ENCODE results near the gene PPIL6.
A peak's percentile ranks its signal among the peaks of the same experiment; 100 is the strongest.
"Not testable (repeated sequence)": the region's sequence is repeated elsewhere in the genome, so short reads cannot be mapped to it uniquely, and the experiment has no call there.

PPIL6 gene

GRCh38 chr6:109466212-109466923 lies 25.9 kb upstream of the PPIL6 start:
- DNase-seq (ENCODE audit: low read depth): no peak

- no peak for DNase-seq (ENCODE audit: low read depth)
Measured at GRCh38 chr6:109465772-109466171, 25.3 kb upstream of the PPIL6 start.

- DNase-seq (ENCODE audit: low read depth): no peak
Measured at GRCh38 chr6:109461733-109462526, 21.5 kb upstream of the PPIL6 start.

GRCh38 chr6:109461205-109461604 lies 20.8 kb upstream of the PPIL6 start:
- DNase-seq (ENCODE audit: low read depth): not testable (repeated sequence)

GRCh38 chr6:109460161-109460829 lies 19.9 kb upstream of the PPIL6 start:
- no peak for DNase-seq (ENCODE audit: low read depth)

GRCh38 chr6:109458774-109459531 lies 18.5 kb upstream of the PPIL6 start:
- no peak for DNase-seq (ENCODE audit: low read depth)

GRCh38 chr6:109457562-109457996 lies 17.2 kb upstream of the PPIL6 start:
- DNase-seq (ENCODE audit: low read depth): no peak

GRCh38 chr6:109456710-109457561 lies 16.5 kb upstream of the PPIL6 start:
- DNase-seq (ENCODE audit: low read depth): peak; percentile 46

- no peak for DNase-seq (ENCODE audit: low read depth)
Measured at GRCh38 chr6:109456111-109456583, 15.7 kb upstream of the PPIL6 start.

GRCh38 chr6:109455437-109456110 lies 15.1 kb upstream of the PPIL6 start, which contains the start of gene MICAL1:
MICAL1 (minus strand) TSS chr6:109455772; CDS start chr6:109454196, 1,576 bp downstream.
- DNase-seq (ENCODE audit: low read depth): no peak

- DNase-seq (ENCODE audit: low read depth): no peak
Measured at GRCh38 chr6:109454496-109455436, 14.3 kb upstream of the PPIL6 start.

- DNase-seq (ENCODE audit: low read depth): no peak
Measured at GRCh38 chr6:109453594-109454495, 13.4 kb upstream of the PPIL6 start.

GRCh38 chr6:109453156-109453555 lies 12.7 kb upstream of the PPIL6 start:
- DNase-seq (ENCODE audit: low read depth): no peak

GRCh38 chr6:109452181-109452580 lies 11.8 kb upstream of the PPIL6 start:
- DNase-seq (ENCODE audit: low read depth): no peak

- no peak for DNase-seq (ENCODE audit: low read depth)
Measured at GRCh38 chr6:109451376-109451775, 10.9 kb upstream of the PPIL6 start.

GRCh38 chr6:109450801-109451200 lies 10.4 kb upstream of the PPIL6 start:
- no peak for DNase-seq (ENCODE audit: low read depth)

- no peak for DNase-seq (ENCODE audit: low read depth)
Measured at GRCh38 chr6:109449795-109450673, 9.6 kb upstream of the PPIL6 start.

Measured in HS-5 (cell line).